Esophagus (tissue), 2 donors: ENCODE results near the gene HOXA11. TPM values are rescaled to one million over a fixed set of nuclear protein-coding genes. Genes with fewer than 3 reads are reported as not detected.

Source experiments
- H3K27ac ChIP-seq, 2 donors: one replicate each; pipeline ENCODE4 v1.5.1; 2013; ENCODE audit warnings: low read depth in 2 of 2, mild to moderate bottlenecking in 2 of 2, inconsistent platforms in 1 of 2, low read length in 1 of 2, moderate library complexity in 1 of 2
- H3K27me3 ChIP-seq, 2 donors: one replicate each; pipeline ENCODE4 v1.6.1; 2013; ENCODE audit warnings: low read length in 2 of 2, control low read depth in 1 of 2, mild to moderate bottlenecking in 1 of 2; ENCODE audit not compliant: insufficient read depth in 2 of 2, control insufficient read depth in 1 of 2
- H3K36me3 ChIP-seq, 2 donors: one replicate each; pipeline ENCODE4 v1.6.1; 2013; ENCODE audit warnings: low read length in 1 of 2; ENCODE audit not compliant: control insufficient read depth in 2 of 2, insufficient read depth in 2 of 2
- H3K4me1 ChIP-seq, 2 donors: one replicate each; pipeline ENCODE4 v1.6.1; 2013; ENCODE audit warnings: low read length in 1 of 2; ENCODE audit not compliant: control insufficient read depth in 2 of 2, insufficient read depth in 2 of 2
- H3K4me3 ChIP-seq, 2 donors: one replicate each; pipeline ENCODE4 v1.5.1; 2013; ENCODE audit warnings: low read length in 2 of 2, mild to moderate bottlenecking in 2 of 2, low read depth in 1 of 2, moderate library complexity in 1 of 2
- H3K9me3 ChIP-seq, 2 donors: one replicate each; pipeline ENCODE4 v1.6.1; 2013; ENCODE audit warnings: mild to moderate bottlenecking in 2 of 2, low read depth in 1 of 2, low read length in 1 of 2, moderate library complexity in 1 of 2; ENCODE audit not compliant: control insufficient read depth in 2 of 2, insufficient read depth in 1 of 2
- WGBS, 2 donors: extraction: QIAGEN DNeasy Blood & Tissue Kit; methylation state at CpG; one replicate each; pipeline ENCODE4 v1.1.7; 2013; 5-methylcytosine and 5-hydroxymethylcytosine counted together
- polyA plus RNA-seq, 2 donors: library from polyadenylated mRNA; stranded (reverse); fragments of 200-250 nt; gene quantifications; one replicate each; pipeline ENCODE4 v1.2.3, GENCODE V29; 2013
- donor health status: healthy with polysubstance abuse.
- donor health status: Bipolar disorder and iron deficiency.

HOXA11 gene
- polyA plus RNA-seq, 2 donors, result not detected

DNA sequence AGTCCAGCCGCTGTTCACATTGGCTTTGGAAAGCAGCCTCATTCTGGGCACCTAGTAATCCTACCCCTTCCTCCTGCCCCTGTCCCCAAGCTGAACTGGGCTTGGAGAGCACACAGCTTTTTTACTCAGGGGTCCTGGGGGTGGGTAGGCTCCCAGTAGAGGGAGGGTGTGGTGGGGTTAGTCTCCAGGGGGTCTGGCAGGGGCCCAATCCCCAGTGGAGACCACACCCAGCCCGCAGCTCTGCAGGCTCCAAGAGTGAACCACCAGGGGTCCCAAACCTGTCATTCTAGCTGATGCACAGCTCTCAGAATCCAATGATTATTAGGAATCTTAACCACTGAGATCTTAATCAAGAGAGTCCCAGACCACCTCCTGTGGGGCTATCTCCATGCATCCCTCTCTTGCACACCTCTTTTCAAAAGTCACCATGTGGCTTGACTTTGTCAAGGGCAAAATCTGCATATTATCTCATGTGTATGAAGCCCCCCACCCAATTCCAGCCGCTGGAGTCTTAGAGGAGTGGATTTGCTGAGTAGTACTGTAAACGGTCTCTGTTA, 2.7 kb downstream of the HOXA11 start:
- peaks cover 3 to 14% of the 10 kb centered on the region in 2 donors for H3K4me1 ChIP-seq
- peaks cover 0 to 3% of the 10 kb centered on the region in 2 donors for H3K9me3 ChIP-seq
- no peak overlapping the region for H3K27ac ChIP-seq
- 31 to 36% methylated on average over 4 of the region's 4 CpGs for WGBS, 2 donors
- H3K4me3 ChIP-seq, result no peak overlapping the region
- no peaks in the 10 kb centered on the region for H3K36me3 ChIP-seq
- H3K27me3 ChIP-seq, result peaks cover 7 to 58% of the 10 kb centered on the region in 2 donors

DNA sequence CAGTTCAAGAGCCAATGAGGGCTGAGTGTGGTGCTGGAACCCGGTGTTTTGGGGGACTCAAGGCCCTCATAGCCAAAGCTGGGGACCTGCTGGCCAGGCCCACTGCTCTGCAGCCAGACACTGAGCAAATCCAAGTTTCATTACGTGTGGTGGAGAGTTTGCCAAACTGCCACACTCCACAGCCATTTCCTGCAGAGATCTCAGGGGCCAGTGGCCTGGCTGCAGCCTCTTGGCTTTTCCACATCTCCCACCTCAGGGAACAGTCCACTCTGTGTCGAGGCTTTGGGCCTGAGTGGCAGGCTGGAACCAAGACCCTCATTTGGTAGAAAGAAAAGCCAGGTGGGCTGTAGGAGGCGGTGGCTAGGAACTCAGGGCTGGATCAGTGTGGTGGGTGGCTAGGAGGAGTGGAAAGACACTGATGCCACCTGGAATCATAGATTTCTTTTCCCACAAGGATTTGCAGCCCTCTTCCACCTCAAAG, 3.2 kb downstream of the HOXA11 start:
- no peaks in the 10 kb centered on the region for H3K36me3 ChIP-seq
- H3K4me3 ChIP-seq, result no peak overlapping the region
- peaks cover 3 to 14% of the 10 kb centered on the region in 2 donors for H3K4me1 ChIP-seq
- WGBS, 2 donors, result 60 to 69% methylated on average over 4 of the region's 4 CpGs
- H3K27ac ChIP-seq, result no peak overlapping the region
- peaks cover 0 to 3% of the 10 kb centered on the region in 2 donors for H3K9me3 ChIP-seq
- H3K27me3 ChIP-seq, result peaks cover 7 to 56% of the 10 kb centered on the region in 2 donors

DNA sequence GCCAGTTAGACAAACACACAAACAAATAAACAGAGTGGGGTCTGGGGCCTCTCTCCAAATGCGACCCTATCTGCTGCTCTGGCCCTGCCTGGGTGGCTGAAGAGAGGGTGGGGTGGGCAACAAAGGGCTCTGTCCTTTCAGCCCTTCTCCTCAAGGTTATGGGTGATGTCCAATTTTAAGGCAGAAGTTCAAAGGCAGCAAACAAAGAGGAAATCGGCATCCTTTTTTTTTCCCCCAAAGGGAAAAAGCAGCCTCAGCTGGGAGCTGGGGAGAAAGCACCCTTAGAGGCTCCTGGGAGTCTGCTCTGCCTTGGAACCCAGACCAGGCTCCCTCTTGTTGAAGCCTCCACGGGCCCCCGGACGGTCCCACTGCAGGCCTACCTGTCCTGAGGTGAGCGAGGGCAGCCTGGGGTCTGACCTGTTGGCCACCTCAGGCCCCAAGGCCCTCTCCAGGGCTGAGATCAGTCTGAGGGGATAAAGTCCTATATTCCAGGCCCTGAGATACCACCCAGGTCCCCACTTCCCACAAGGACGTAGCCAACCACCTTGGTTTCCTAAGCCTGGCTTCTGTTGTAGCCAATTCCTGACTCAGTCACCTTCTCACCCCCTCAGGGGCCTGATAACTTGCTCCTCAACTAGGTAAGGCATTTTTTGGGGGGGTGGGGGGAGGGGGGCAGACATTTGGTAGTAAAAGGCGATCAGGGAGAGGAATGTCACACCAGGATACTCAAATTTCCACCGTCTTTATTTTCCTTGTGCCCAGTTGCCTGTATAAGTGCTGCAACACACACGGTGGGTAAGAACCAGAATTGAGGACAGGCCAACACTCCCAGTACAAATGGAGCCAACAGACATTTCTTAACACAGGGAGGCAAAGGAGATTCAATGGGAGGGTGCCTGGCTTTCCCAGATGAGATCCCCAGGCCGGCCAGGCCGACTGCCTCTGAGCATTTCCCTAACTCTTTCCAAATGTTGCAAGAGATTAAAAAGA, 4.3 kb downstream of the HOXA11 start:
- no peak overlapping the region for H3K4me3 ChIP-seq
- H3K9me3 ChIP-seq, result peaks cover 0 to 3% of the 10 kb centered on the region in 2 donors
- peaks cover 3 to 14% of the 10 kb centered on the region in 2 donors for H3K4me1 ChIP-seq
- WGBS, 2 donors, result 58 to 79% methylated on average over 12 of the region's 12 CpGs
- H3K27ac ChIP-seq, result no peak overlapping the region
- no peaks in the 10 kb centered on the region for H3K36me3 ChIP-seq
- H3K27me3 ChIP-seq, result peaks cover 14 to 48% of the 10 kb centered on the region in 2 donors

DNA sequence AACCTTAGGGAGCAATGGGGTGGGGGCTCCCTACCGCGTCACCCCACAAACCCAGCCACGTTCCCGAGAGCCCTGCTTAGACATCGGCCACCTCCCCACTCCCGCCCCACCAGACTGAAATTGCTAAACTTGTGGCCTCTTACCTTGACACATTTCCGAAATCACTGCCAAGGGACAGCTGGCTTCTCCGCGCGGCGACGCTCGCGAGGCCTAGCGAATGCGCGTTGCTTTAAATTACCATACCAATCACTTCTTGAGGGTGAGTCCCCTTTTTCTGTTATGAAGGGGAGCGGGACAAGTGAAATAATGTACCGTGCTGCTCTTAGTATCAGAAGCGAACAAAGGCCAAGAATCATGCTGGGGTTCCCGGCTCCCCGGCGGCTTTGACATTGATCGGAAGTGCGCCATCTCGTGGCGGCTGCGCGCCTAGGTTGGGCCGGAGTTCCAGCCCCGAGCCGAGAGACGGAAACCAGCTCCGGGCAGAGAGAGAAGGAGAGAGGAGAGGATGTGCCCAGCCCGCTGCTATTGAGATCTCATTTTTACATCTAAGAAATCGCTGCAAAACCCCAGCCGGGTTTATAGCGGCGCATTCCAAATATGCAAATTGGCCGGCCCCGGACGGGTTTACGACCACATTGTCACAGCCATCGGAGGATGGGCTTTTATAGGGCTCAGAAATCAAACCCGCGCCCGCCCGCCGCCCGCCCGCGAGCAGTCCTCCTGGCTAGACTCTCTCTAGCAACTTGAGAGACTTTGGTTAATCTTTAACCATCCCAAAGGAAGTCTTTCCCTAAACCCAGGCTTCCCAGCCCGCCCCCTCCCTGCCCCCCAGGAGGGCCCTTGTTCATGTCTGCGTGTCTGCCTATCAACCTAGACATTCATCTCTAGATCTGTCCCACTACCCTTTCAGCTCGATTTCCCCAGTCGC, 5.3 kb downstream of the HOXA11 start:
- Histone ChIP-seq H3K27me3 (peaks cover 14 to 44% of the 10 kb centered on the region in 2 donors), H3K36me3 (no peaks in the 10 kb centered on the region), H3K9me3 (peaks cover 0 to 2% of the 10 kb centered on the region in 2 donors), H3K27ac (no peak overlapping the region), H3K4me1 (peaks cover 3 to 8% of the 10 kb centered on the region in 2 donors), H3K4me3 (peak overlapping the region in 1 of 2 donors; percentile 1)
- WGBS, 2 donors, result 15 to 18% methylated on average over 56 of the region's 56 CpGs

DNA sequence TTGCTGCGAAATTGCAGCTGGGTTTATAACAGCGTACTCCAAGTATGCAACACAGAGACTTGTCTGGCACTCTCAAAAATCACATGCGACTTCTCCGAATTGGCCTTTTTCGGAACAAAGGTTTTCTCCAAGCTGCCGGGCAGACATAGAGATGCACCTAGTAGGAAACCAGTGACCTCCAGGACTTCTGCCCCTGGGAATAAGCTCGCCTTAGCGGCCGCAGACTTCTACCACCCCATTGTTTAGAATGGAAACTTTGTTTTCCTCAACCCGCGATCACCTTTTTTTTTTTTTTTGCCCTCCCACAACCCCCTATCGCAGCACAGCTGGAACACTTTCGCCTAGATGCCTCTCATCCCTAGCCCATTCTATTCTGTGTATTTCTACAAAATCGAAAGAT, 6.0 kb downstream of the HOXA11 start:
- WGBS, 2 donors, result 50 to 63% methylated on average over 12 to 14 of the region's 14 CpGs
- Histone ChIP-seq H3K36me3 (no peaks in the 10 kb centered on the region), H3K27me3 (peaks cover 14 to 44% of the 10 kb centered on the region in 2 donors), H3K27ac (no peak overlapping the region), H3K4me1 (peaks cover 3 to 4% of the 10 kb centered on the region in 2 donors), H3K4me3 (no peak overlapping the region), H3K9me3 (no peaks in the 10 kb centered on the region)

DNA sequence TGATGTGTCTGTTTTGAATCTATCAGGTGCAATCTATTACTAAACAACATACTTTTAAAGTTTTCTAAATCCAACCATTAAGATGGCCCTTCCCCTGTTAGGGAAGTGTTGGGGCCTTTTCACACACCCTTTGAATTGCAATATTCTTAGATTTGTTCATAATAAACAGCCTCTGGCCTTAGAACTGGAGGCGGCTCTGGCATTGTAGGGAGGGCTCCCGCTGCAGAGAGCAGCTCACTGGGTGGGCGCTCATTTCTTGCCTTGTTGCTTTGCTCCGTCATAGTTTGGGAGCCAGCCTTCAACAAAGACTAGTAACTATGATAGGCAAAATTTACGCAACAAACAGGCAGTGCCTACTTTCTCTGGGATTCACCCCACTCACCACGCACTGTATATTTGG, 6.7 kb downstream of the HOXA11 start:
- Histone ChIP-seq H3K27ac (no peak overlapping the region), H3K9me3 (no peaks in the 10 kb centered on the region), H3K4me3 (no peak overlapping the region), H3K36me3 (no peaks in the 10 kb centered on the region), H3K4me1 (peaks cover 2 to 4% of the 10 kb centered on the region in 2 donors), H3K27me3 (peaks cover 14 to 42% of the 10 kb centered on the region in 2 donors)
- 83 to 92% methylated on average over 6 of the region's 6 CpGs for WGBS, 2 donors

DNA sequence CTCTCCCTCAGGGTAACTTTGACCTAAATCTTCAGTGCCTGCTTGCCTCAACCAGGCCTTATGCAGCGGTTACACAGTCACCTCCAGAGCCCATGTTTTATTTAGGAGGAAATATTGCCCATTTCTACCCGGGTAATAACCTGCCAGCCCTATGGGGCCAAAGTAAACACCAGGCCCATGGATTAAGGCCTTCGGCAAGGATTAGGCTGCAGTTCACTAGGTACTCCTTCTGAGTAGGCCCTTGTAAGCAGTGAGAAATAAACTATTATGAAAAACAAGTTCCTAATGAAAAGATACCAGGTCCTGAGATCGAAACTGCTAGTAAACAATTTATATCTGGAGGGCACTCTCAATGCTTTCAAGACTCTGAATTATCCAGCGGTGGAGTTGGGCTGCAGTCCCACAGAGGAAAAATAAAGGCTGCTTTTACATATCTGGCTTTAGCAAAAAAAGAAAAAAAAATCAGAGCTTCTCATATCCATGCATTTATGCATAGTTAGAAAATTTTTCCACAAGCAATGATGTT, 7.2 kb downstream of the HOXA11 start:
- H3K36me3 ChIP-seq, result no peaks in the 10 kb centered on the region
- H3K9me3 ChIP-seq, result no peaks in the 10 kb centered on the region
- 79 to 84% methylated on average over 5 of the region's 5 CpGs for WGBS, 2 donors
- no peak overlapping the region for H3K27ac ChIP-seq
- H3K27me3 ChIP-seq, result peaks cover 14 to 44% of the 10 kb centered on the region in 2 donors
- peaks cover under 1 to 8% of the 10 kb centered on the region in 2 donors for H3K4me1 ChIP-seq
- H3K4me3 ChIP-seq, result no peak overlapping the region

DNA sequence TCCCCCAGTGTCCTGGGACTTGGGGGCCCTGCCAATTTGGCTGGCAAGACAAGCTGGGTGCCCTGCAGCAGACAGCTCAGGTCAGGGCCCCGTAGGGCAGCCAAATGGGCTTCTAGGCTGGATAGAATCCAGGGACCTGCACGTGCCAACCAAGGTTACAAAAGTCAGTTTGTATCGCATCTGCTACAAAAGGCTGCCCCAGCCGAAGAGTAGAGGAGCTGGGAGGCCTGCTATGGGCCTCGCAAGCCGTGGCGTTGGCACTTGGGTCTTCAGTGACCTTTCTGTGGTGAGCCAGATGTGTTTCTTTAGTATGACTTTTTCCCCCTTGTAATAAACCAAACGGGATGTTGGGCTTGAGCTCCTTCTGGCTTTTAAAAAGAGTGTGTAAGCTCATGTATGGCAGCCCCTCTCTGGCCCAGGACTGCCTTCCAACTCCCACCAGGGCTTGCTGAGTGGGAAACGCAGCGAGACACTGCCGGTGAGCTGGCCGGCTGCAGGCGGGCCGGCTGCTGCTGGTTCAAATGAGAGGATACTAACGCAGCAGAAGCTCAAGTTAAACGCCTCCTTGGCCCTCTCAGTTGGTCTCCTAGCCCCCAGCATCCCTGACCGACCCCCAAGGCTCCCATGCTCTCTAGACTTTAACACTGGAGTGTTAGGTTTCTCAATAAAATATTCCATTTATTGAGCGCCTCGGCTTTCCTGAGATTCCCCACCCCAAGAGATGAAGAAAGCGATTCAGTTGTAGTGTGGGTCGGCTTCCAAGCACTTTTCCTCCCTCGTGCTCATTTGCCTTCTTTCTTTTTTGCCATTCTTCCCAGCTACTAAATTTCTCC, 7.9 kb downstream of the HOXA11 start:
- H3K9me3 ChIP-seq, result no peaks in the 10 kb centered on the region
- no peak overlapping the region for H3K4me3 ChIP-seq
- WGBS, 2 donors, result 70 to 88% methylated on average over 22 of the region's 22 CpGs
- H3K36me3 ChIP-seq, result no peaks in the 10 kb centered on the region
- peaks cover 2 to 9% of the 10 kb centered on the region in 2 donors for H3K4me1 ChIP-seq
- H3K27me3 ChIP-seq, result peaks cover 14 to 46% of the 10 kb centered on the region in 2 donors
- no peak overlapping the region for H3K27ac ChIP-seq
